HAP-1 (cell line): ENCODE results near the gene CTSW.
A peak's percentile ranks its signal among the peaks of the same experiment; 100 is the strongest.

ENCODE experiments used
- DNase-seq, 2 experiments: peaks; one replicate each; pipeline ENCODE4 v3.0.0-alpha.2; 2016 to 2020; ENCODE audit warnings: low spot score in 2 of 2
- H3K27me3 ChIP-seq: fragments of 250-450 bp; sonication (Bioruptor Pico); 2 replicates; pipeline ENCODE4 v1.5.1; 2020; ENCODE audit warnings: low read depth, mild to moderate bottlenecking, moderate library complexity
- H3K36me3 ChIP-seq: fragments of 250-450 bp; sonication (Bioruptor Pico); replicated peaks from 2 replicates; pipeline ENCODE4 v1.5.1; 2020; ENCODE audit warnings: mild to moderate bottlenecking
- H3K4me1 ChIP-seq: fragments of 250-450 bp; sonication (Bioruptor Pico); 2 replicates; pipeline ENCODE4 v1.5.1; 2020; ENCODE audit warnings: mild to moderate bottlenecking
- H3K4me3 ChIP-seq: fragments of 250-450 bp; sonication (Bioruptor Pico); 2 replicates; pipeline ENCODE4 v1.5.1; 2020; ENCODE audit warnings: mild to moderate bottlenecking, moderate library complexity
- H3K9me3 ChIP-seq: fragments of 250-450 bp; sonication (Bioruptor Pico); 2 replicates; pipeline ENCODE4 v1.5.1; 2020; ENCODE audit warnings: mild to moderate bottlenecking, moderate library complexity
- in situ Hi-C: fragments of 300-500 bp; cut with MboI; formaldehyde crosslinking; loops from 3 replicates; pipeline ENCODE4 v1.14.3; 2020; ENCODE audit warnings: low sequenced_read_pairs, inconsistent platforms, mixed read lengths

CTSW gene

DNA sequence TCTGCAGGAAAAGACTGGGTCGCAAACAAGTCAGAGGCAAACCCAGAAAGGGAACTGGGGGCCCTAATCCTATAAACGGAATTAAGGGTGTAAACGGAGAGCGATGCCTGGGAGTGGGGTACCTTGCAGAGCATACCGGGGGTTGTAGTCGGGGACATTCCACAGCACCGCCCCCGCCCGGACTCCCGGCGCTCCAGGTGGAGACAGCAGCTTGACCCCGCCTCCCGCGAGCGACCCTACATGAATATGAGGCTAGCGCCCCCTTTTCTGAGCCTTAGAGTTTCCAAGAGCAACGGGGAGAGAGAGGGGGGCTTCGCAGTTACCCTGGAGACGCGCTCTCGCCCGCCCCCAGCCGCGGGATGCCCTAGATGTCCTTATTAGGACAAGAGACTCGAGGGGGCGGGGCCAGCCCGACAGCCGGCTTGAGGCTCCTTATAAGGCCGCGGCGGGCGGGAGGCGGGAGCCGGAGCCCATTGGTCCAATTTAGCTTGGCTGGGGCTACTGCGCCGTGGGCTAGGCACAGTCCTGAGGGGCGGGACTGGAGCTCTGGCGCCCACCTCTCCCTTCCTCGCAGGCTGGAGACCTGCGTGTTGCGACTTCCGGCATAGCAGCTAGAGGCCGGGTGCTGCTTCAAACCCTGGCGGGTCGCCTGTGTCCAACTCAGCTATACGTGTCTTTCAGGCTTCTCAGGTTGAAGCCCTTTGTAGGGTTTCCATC, 20.4 kb upstream of the CTSW start:
- Histone ChIP-seq H3K4me1 (peaks cover 9% of the 10 kb centered on the region; the same call in 1 of the 2 replicates), H3K27me3 (no peaks in the 10 kb centered on the region), H3K4me3 (peak overlapping the region; percentile 96), H3K36me3 (peaks cover 62% of the 10 kb centered on the region), H3K9me3 (no peaks in the 10 kb centered on the region)
- peak; percentile 97 to 99 for DNase-seq
- in situ Hi-C loops, result no loop called here

DNA sequence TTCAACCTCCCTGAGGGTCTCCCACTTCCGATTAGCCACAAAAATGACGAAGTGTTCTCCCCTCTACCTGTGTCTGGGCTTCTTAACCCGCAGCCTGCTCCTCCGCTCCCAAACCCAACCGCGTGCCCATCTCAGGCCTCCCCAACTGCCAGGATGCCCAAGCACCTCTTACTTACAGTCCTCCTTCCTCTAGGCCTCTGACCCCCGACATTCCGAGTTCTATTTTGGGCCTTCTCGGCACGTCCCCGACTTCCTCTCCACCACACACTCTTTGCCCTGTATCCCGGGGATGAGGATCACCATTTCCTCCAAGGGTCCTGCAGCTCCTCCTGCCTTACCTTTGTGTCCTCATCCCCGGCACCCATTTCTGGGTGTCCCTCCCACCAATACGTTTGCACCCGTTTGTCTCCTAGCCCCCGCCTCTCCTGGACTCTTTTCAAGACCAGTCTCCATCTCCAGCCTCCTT, 19.8 kb upstream of the CTSW start:
- H3K4me1 ChIP-seq, result peaks cover 9% of the 10 kb centered on the region; the same call in 1 of the 2 replicates
- in situ Hi-C loops, result no loop called here

DNA sequence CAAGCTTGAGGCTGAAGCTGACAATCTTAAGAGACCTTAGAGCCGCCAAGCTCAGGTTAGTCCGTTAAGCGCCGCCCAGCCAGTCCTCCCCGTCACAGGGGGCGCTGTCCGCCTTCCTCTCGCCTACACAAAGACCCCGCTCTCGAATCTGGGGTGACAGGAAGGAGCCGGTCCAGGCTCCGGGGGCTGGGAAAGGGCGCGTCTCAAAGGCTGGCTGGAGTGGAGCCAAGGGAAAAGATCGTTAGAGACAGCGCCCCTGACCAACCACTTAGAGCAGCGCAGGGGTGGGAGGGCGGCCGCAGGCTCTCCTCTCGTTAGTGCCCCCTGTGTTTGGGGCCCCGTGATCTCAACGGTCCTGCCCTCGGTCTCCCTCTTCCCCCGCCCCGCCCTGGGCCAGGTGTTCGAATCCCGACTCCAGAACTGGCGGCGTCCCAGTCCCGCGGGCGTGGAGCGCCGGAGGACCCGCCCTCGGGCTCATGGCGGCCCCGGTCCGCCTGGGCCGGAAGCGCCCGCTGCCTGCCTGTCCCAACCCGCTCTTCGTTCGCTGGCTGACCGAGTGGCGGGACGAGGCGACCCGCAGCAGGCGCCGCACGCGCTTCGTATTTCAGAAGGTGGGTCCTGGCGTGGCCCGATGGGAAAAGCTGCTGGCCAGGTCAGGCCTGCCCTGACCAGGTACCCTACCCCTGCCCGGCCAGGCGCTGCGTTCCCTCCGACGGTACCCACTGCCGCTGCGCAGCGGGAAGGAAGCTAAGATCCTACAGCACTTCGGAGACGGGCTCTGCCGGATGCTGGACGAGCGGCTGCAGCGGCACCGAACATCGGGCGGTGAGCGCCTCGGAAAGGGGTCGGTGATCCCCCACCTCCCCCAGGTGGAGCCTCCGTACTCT, 19.1 kb upstream of the CTSW start, which contains the start of gene MUS81:
MUS81 (plus strand) TSS at position 156 of the 887 bp plus-strand sequence; CDS start at position 477, 321 bp downstream.
- peak; percentile 94 to 99 for DNase-seq
- in situ Hi-C loops, result no loop called here
- H3K36me3 ChIP-seq, result peaks cover 62% of the 10 kb centered on the region

More for the DNA sequence above, 19.8 kb upstream of the CTSW start:
- Histone ChIP-seq H3K27me3 (no peaks in the 10 kb centered on the region), H3K4me3 (peak overlapping the region; percentile 96), H3K36me3 (peaks cover 62% of the 10 kb centered on the region), H3K9me3 (no peaks in the 10 kb centered on the region)
- DNase-seq, result no peak

DNA sequence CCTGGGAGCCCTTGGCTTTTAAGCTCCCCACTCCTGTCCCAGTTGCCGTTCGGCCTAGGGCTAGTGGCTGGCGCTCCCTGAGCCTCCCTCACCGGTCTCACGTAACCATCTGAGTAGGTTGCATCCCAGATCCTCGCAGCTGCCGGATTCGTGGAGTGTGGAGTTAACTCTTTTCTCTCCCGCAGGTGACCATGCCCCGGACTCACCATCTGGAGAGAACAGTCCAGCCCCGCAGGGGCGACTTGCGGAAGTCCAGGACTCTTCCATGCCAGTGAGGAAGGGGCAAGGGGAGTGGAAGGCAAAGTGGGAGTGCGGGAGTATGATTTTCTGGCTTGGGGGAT, 18.5 kb upstream of the CTSW start:
- Histone ChIP-seq H3K4me3 (peak overlapping the region; percentile 96), H3K4me1 (peaks cover 9% of the 10 kb centered on the region; the same call in 1 of the 2 replicates), H3K9me3 (no peaks in the 10 kb centered on the region), H3K27me3 (no peaks in the 10 kb centered on the region), H3K36me3 (peaks cover 62% of the 10 kb centered on the region)
- in situ Hi-C loops, result no loop called here
- peak in 1 of 2 experiments; percentile 37 for DNase-seq

More for the DNA sequence above, 19.1 kb upstream of the CTSW start, which contains the start of gene MUS81:
- H3K4me3 ChIP-seq, result peak within 1 kb of the TSS; percentile 96
- no peaks in the 10 kb centered on the region for H3K9me3 ChIP-seq
- no peaks in the 10 kb centered on the region for H3K27me3 ChIP-seq
- H3K4me1 ChIP-seq, result peaks cover 9% of the 10 kb centered on the region; the same call in 1 of the 2 replicates

DNA sequence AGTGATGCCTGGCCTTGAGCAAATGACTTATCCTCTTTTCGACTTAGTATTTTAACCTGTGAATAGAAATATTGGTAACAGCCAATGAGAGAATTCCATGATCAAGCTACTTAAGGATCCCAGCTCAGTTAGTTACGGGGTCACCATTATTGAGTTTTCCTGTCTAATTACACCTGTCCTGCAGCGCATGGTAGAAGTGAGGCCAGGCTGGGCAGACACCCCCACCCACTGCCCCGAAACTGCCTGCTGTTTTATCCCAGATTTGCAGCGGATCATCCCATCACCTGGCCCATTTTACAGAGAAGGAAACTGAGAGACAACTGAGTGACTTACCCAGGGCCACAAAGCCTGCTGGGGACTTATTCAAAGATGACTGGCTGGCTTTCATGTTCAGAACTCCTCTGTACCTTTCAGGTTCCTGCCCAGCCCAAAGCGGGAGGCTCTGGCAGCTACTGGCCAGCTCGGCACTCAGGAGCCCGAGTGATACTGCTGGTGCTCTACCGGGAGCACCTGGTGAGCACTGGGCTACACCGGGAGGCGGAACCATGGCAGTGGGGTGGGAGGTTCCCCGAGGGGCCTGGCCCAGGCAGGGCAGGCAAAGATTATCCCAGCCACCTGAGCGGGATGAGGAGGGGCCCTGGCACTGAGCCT, 18.0 kb upstream of the CTSW start:
- DNase-seq, result peak in 1 of 2 experiments; percentile 5
- peak overlapping the region; percentile 96 for H3K4me3 ChIP-seq
- H3K27me3 ChIP-seq, result no peaks in the 10 kb centered on the region
- peaks cover 5% of the 10 kb centered on the region; the same call in 1 of the 2 replicates for H3K4me1 ChIP-seq
- in situ Hi-C loops, result no loop called here
- H3K9me3 ChIP-seq, result no peaks in the 10 kb centered on the region
- peaks cover 62% of the 10 kb centered on the region for H3K36me3 ChIP-seq

DNA sequence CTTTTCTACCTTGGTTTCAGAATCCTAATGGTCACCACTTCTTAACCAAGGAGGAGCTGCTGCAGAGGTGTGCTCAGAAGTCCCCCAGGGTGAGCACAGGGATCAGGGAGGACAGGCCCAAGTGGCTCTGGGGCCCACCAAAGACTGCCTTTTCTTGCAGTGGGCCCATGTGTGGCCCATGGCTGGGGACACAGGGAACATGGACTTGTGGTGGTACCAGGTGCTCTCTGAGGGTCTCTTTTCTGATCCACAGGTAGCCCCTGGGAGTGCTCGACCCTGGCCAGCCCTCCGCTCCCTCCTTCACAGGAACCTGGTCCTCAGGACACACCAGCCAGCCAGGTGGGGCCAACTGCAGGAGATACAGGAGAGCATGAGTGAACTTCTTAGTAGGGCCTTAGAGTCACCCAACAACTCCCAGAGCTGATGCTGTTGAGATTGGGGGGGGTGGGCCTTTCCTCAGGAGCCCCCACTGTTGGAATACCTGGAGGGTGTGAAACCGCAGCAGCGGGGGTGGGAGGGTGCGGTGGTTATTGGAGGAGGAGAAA, 17.4 kb upstream of the CTSW start:
- Histone ChIP-seq H3K9me3 (no peaks in the 10 kb centered on the region), H3K4me3 (no peak overlapping the region), H3K4me1 (peaks cover 5% of the 10 kb centered on the region; the same call in 1 of the 2 replicates), H3K27me3 (no peaks in the 10 kb centered on the region), H3K36me3 (peaks cover 56% of the 10 kb centered on the region)
- in situ Hi-C loops, result no loop called here
- peak in 1 of 2 experiments; percentile 9 for DNase-seq

DNA sequence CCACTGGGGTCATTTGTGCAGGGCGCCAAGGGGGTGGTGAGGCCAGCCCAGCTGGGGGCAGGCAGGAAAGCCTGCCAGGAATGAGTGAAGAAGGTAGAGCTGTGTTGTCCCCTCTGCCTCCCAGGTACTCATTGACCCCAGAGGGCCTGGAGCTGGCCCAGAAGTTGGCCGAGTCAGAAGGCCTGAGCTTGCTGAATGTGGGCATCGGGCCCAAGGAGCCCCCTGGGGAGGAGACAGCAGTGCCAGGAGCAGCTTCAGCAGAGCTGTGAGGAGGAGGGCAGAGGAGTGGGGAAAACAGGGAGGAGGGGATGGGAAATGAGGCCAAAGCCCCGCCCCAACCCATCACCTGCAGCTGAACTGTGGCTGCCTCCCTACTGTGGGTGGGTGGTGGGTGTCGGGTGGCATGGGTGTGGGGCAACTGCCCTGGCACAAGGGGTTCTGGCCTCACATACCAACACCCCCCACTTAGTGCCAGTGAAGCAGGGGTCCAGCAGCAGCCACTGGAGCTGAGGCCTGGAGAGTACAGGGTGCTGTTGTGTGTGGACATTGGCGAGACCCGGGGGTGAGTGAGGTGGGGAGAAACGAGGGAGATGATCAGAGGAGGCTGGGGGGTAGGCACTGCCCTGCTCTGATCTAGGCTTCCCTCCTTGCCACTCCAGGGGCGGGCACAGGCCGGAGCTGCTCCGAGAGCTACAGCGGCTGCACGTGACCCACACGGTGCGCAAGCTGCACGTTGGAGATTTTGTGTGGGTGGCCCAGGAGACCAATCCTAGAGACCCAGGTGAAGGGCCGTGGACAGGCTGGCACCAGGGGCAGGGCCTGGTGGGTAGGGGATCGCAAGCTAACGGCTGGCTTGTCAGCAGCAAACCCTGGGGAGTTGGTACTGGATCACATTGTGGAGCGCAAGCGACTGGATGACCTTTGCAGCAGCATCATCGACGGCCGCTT, 16.4 kb upstream of the CTSW start:
- in situ Hi-C loops, result no loop called here
- no peaks in the 10 kb centered on the region for H3K27me3 ChIP-seq
- DNase-seq, result peak in 1 of 2 experiments; percentile 4
- H3K9me3 ChIP-seq, result no peaks in the 10 kb centered on the region
- H3K4me1 ChIP-seq, result peaks cover 5% of the 10 kb centered on the region; the same call in 1 of the 2 replicates
- peaks cover 57% of the 10 kb centered on the region for H3K36me3 ChIP-seq
- no peak overlapping the region for H3K4me3 ChIP-seq

DNA sequence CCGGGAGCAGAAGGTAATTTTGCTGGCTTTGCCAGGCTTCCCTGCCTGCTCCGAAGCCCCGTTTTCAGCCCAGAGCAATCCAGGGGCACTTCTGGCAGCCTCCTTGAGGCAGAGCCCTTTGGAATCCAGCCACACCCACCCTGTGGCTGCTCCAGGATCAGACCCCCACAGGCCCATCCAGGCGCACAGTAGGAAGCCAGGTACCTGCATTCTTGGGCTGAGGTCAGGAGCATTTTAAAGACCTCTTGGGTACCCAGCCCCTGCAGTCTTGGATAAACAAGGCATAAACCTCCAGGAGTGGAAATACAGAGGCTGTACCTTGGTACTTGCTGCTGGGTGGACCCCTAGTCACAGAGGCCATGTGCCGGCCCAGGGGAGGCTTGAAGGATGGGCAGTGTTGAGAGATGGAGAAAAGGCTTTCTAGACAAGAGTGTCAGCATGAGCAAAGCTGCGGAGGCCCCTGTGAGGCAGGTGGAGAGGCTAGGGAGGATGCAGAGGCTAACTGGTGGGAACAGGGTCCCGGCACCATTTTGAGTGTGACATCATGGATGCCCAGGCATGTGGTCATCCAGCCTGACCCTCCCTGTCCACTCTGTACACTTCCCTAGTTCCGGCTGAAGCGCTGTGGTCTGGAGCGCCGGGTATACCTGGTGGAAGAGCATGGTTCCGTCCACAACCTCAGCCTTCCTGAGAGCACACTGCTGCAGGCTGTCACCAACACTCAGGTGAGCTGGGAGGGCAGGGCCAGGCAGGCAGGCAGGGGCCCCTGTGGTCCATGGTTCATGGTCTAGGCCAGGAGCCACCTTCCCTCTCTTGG, 15.5 kb upstream of the CTSW start:
- Histone ChIP-seq H3K4me3 (no peak overlapping the region), H3K4me1 (peaks cover 5% of the 10 kb centered on the region; the same call in 1 of the 2 replicates), H3K36me3 (peaks cover 58% of the 10 kb centered on the region), H3K27me3 (no peaks in the 10 kb centered on the region), H3K9me3 (no peaks in the 10 kb centered on the region)
- in situ Hi-C loops, result no loop called here
- no peak for DNase-seq

DNA sequence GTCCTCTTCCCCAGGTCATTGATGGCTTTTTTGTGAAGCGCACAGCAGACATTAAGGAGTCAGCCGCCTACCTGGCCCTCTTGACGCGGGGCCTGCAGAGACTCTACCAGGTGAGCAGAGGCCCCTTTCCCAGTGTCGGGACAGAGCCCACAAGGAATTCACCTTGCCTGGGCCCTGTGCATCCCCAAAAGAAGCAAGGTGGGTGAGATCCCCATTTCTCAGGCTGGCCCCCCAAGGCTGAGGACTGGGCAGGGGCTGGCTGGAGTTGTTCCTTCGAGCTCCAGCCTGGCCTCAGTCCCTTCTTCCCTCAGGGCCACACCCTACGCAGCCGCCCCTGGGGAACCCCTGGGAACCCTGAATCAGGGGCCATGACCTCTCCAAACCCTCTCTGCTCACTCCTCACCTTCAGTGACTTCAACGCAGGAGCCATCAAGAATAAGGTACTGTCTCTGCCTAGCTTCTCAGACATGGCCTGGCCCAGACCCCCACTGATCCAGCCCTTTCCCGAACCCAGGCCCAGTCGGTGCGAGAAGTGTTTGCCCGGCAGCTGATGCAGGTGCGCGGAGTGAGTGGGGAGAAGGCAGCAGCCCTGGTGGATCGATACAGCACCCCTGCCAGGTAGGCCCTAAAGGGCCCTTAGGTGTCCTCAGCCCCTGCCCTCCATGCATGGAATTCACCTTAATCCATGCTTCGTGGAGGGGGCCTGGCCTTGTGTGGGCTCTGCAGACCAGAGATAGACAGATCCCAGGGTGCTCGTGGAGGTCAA, 14.7 kb upstream of the CTSW start:
- Histone ChIP-seq H3K36me3 (peaks cover 58% of the 10 kb centered on the region), H3K4me3 (no peak overlapping the region), H3K4me1 (peaks cover 2% of the 10 kb centered on the region; the same call in 1 of the 2 replicates), H3K9me3 (no peaks in the 10 kb centered on the region), H3K27me3 (no peaks in the 10 kb centered on the region)
- in situ Hi-C loops, result no loop called here
- no peak for DNase-seq

DNA sequence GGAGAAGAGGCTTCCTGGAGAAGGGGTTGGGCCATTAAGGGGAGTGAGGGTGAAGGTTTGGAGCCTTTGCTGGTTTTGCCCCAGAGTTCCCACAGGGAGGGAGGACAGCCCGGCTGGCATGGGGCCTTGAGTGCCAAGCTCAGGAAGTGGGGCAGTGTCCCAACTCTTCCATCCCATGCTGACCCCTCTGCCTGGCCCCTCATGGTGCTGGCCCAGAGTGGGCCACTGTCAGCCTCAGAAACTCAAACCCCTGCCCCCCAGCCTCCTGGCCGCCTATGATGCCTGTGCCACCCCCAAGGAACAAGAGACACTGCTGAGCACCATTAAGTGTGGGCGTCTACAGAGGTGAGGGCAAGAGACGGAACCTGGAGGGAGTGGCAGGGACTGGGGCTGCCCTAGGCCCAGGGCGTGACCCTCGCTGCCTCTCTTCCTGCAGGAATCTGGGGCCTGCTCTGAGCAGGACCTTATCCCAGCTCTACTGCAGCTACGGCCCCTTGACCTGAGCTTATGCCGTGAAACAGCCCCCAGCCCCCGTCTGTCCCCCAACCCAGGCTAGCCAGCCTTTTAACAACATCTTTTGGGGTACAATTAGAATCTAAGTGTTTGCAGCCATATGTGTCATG, 14.0 kb upstream of the CTSW start:
- DNase-seq, result no peak
- in situ Hi-C loops, result no loop called here
- H3K27me3 ChIP-seq, result no peaks in the 10 kb centered on the region
- no peaks in the 10 kb centered on the region for H3K4me1 ChIP-seq
- H3K4me3 ChIP-seq, result no peak overlapping the region
- H3K36me3 ChIP-seq, result peaks cover 56% of the 10 kb centered on the region
- no peaks in the 10 kb centered on the region for H3K9me3 ChIP-seq
